Measurements from ENCODE around the gene ERCC4.
"Not testable (repeated sequence)": the region's sequence is repeated elsewhere in the genome, so short reads cannot be mapped to it uniquely, and the experiment has no call there.

ERCC4 gene

DNA sequence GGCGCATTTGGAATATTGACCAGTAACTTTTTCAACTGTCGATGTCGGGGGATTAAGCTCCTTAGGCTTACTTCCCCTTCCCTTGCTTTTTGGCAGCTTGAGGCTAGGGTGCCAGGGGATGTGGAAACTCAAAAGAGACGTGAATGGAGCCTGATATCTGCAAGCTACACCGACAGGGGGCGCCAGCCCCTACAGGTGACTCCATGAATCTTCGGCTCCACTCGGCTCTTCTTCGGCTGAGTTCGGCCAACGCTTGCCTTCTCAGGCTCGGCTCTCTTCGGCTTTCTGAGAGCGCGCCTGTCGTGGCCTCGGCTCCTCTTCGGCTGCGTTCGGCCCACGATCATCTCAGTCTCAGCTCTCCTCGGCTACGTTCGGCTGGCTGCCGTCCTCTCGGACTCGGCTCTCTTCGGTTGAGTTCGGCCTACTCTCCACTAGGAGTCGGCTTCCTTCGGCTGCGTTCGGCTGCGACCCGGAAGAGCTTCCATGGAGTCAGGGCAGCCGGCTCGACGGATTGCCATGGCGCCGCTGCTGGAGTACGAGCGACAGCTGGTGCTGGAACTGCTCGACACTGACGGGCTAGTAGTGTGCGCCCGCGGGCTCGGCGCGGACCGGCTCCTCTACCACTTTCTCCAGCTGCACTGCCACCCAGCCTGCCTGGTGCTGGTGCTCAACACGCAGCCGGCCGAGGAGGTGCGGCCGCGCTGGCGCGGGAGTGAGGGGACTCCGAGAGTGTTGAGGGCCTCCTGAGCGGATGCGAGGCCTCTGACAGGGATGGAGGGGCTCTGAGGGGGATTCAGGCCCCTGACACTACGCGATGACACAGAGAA, at the start of gene ERCC4:
ERCC4 (plus strand) TSS at position 472 of the 827 bp plus-strand sequence; CDS start at position 484, 12 bp downstream.
- peak; percentile 98 to 100 for DNase-seq

DNA sequence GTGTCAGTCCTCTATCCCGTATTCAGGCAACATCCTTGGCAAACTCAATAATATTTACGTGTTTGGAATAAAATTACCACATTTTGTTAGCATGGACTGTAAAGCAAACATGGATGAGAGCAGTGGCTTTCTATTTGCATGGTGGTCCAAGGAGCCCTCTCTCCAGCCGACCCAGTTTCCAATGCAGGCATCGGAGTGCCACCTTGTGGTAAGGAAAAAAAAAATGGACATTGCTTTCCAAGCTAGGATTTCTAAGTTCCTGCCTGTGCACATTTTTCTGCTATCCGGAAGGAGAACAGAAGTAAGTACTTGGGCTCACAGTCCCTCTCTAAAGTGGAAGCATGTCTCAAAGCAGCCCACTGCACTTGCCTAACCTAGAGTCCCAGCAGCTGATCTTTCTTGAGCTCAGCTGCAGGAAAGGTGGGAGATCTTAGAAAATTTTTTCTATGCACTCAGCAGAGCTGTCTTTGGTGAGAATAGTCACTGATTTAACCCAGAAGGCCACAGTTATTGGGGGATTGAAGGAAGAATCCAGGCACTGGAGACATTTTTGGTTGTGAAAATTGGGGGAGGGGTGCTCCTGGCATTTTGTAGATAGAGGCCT, 46.0 kb upstream of the ERCC4 start:
- peak; percentile 36 to 60 for DNase-seq

DNA sequence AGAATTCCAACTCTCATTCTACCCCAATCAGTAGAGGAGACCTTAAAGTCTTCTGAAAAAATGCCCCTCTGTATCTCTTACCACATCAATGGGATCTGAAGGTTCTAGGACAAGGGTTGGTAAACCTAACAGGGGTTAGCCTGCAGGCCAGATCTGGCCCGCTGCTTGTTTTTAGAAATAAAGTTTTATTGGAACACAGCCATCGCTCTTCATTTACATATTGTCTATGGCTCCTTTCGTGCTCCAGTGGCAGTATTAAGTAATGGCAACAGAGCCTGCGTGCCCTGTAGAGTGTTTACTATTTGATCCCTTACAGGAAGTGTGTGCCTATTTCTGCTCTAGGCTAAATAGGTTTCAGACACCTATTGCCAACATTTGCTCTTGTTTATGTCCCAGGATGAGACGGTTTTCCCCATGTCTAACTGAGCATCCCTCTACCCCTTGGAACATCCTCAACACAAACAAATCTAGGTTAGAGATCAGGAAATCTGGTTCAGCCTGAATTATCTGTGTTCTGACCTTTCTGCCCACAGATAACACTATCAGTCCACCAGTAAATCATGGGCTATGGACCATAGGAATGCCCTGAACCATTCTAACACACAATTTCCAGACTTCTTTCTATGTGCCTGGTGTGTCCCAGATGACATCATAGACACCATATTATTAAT, 44.2 kb upstream of the ERCC4 start:
- DNase-seq: no peak

DNA sequence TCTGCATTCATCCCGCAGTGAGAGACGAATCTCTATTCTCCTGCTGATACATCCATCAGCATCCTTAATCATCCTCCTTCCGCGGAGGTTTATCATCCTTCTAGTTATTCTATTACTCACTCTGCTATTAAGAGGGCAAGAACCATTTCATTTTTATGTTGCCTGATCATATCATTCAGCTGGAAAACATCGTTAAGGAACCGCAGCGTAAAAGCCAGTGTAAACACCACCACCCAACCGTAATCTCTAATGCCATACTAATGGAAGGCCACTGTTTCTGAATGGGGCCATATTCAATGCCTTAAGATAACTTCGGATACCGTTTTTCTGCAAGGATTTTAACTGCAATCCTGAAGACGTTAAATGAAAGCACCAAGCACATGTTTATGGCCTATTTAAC, 36.7 kb upstream of the ERCC4 start:
- no peak for DNase-seq

DNA sequence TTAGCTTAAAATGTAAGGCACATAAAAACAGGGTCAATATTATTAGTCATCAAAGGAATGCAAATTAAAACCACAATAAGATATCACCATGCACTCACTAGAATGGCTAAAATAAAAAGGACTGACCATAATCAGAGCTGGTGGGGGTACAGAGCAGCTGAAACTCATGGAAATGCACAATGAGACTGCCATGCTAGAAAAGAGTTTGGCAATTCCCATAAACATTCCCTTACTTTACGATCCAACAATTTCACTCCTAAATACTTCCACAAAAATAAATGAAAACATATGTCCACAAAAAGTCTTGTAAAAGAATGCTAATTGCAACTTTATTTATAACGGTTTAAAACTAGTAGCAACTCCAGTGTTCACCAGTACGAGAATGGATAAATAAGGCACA, 36.1 kb upstream of the ERCC4 start:
- no peak for DNase-seq

GRCh38 chr16:13885700-13886099, 34.3 kb upstream of the ERCC4 start:
- DNase-seq: no peak

GRCh38 chr16:13886608-13887007, 33.3 kb upstream of the ERCC4 start:
- no peak for DNase-seq

- not testable (repeated sequence) for DNase-seq
Observed at GRCh38 chr16:13889323-13889722, 30.6 kb upstream of the ERCC4 start.

DNA sequence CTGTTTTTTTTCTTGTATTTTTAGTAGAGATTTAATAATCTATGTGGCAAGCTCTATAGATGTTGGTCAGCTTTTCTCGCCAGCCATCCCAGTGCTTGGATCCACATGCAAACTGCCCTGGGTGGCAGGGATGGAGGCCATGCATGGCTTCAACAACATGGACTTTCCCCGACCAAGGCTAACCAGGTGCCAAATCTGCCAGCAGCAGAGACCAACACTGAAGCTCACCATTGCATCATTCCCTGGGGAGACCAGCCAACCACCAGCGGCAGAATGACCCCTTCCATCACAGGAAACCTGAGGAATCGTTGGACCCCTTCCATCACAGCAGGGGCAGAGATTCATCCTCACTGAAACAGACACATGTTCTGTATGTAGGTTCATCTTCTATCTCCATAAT, 27.7 kb upstream of the ERCC4 start:
- DNase-seq: no peak

DNA sequence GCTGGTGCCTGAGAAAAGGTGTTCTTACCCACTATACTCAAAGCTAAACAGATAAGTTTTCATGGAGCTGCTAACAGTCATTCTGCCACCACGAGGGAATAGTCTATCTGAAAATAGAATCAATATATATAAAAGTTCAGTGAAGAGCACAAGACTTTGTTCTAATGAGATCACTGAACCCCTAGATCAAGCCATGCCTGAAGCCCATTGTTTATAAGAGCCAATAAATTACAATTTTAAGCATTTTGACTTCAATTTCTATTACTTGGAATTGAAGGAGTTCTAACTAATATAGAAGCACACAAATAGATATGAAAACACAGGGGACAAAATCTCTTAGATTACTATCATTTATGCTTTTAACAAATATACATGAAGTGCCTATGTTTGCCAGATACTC, 24.4 kb upstream of the ERCC4 start:
- DNase-seq: no peak

- no peak for DNase-seq
Observed at GRCh38 chr16:13896543-13897182, 23.3 kb upstream of the ERCC4 start.

GRCh38 chr16:13897806-13898205, 22.1 kb upstream of the ERCC4 start:
- no peak for DNase-seq

GRCh38 chr16:13898233-13898632, 21.7 kb upstream of the ERCC4 start:
- no peak for DNase-seq

DNA sequence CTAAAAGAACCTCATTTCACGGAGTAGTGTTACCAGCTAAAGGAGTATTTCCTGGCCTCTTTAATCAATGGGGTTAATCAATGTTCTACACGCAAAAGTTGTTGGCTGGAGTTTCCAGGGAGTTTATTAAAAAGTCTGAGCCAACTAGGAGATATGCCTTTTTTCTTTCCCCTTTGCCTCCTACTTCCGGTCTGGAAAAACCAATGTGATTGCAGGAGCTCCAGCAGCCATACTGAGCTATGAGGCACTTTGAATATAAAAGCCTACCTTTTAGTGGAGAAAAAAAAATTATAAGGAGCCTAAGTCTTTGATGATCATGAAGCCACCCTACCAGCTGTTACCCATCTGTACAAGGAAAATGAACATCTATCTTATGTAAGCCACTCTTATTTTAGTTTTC, 17.9 kb upstream of the ERCC4 start:
- DNase-seq: no peak

GRCh38 chr16:13902677-13903076, 17.3 kb upstream of the ERCC4 start:
- DNase-seq: peak in 1 of 2 experiments; percentile 31

- DNase-seq: no peak
Observed at GRCh38 chr16:13904179-13904691, 15.7 kb upstream of the ERCC4 start.

GRCh38 chr16:13904822-13905221, 15.1 kb upstream of the ERCC4 start:
- DNase-seq: not testable (repeated sequence)

- no peak for DNase-seq
Observed at GRCh38 chr16:13906168-13907089, 13.5 kb upstream of the ERCC4 start.

DNA sequence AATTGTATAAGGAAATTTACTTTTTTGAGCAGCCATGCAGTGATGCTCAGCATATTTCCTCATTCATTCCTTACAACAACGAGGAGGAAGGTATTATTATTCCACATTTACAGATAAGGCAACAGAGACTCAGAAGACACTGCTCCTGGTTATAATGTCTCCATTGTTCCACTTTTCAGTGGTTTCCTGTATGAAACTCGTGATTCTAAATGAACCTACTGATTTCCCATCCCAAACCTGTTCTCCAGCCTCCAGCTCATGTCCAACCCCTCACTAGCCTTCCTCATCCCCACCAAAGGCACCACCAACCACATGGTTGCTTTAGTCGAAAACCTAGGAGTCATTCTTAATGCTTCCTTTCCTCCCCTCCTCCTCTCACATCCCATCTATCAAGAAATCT, 12.5 kb upstream of the ERCC4 start:
- no peak for DNase-seq

GRCh38 chr16:13909069-13909468, 10.9 kb upstream of the ERCC4 start:
- no peak for DNase-seq

- DNase-seq: peak; percentile 40 to 84
Observed at GRCh38 chr16:13909872-13910303, 10.1 kb upstream of the ERCC4 start.

DNA sequence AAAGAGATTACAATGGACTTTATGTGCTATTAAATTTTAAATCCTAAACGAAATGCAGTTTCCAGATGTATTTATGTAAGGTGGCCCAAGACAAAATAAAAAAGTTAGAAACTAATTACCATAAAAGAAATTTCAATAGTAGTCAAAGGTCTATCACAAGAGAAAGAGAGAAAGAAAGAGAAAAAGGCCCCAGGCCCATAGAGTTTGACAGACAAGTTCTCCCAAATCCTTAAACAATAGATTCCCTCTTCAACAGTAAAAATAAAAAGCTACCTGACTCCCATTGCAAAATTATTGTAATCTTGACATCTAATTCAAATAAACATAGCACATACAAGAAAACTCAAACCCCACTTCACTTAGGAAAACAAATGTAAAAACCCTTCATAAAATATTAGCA, 8.6 kb upstream of the ERCC4 start:
- DNase-seq: no peak
